Measurements from ENCODE around the gene PML.

Gene PML, protein sequence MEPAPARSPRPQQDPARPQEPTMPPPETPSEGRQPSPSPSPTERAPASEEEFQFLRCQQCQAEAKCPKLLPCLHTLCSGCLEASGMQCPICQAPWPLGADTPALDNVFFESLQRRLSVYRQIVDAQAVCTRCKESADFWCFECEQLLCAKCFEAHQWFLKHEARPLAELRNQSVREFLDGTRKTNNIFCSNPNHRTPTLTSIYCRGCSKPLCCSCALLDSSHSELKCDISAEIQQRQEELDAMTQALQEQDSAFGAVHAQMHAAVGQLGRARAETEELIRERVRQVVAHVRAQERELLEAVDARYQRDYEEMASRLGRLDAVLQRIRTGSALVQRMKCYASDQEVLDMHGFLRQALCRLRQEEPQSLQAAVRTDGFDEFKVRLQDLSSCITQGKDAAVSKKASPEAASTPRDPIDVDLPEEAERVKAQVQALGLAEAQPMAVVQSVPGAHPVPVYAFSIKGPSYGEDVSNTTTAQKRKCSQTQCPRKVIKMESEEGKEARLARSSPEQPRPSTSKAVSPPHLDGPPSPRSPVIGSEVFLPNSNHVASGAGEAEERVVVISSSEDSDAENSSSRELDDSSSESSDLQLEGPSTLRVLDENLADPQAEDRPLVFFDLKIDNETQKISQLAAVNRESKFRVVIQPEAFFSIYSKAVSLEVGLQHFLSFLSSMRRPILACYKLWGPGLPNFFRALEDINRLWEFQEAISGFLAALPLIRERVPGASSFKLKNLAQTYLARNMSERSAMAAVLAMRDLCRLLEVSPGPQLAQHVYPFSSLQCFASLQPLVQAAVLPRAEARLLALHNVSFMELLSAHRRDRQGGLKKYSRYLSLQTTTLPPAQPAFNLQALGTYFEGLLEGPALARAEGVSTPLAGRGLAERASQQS

GRCh38 chr15:73994413-73994883 lies at the start of gene PML:
Gene PML (plus strand): TSS chr15:73994716. CDS start chr15:73994813, 97 bp downstream.
- peak; percentile 72 to 93 (median 86) for DNase-seq (ENCODE audit: low read depth in 4 of 4, low spot score in 1 of 4)

DNA sequence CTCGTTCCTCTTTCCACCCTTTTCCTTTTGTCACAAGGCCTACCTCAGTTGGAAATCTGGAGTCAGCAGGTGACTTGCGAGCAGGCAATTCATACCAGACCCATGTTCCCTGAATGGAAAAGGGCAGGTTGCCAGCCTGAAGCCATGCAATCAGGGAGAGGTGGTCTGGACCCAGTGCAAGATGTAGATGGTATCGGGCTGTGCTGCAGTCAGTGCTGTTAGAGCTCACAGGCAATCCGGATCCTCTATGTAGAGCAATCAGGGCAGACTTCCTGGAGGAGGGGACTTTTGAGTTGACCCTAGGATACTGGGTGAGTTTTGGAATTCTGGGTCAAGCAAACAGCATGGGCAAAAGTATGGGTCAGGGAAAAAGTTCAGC lies 49.4 kb upstream of the PML start:
- no peak for DNase-seq (ENCODE audit: low read depth in 4 of 4, low spot score in 1 of 4)

DNA sequence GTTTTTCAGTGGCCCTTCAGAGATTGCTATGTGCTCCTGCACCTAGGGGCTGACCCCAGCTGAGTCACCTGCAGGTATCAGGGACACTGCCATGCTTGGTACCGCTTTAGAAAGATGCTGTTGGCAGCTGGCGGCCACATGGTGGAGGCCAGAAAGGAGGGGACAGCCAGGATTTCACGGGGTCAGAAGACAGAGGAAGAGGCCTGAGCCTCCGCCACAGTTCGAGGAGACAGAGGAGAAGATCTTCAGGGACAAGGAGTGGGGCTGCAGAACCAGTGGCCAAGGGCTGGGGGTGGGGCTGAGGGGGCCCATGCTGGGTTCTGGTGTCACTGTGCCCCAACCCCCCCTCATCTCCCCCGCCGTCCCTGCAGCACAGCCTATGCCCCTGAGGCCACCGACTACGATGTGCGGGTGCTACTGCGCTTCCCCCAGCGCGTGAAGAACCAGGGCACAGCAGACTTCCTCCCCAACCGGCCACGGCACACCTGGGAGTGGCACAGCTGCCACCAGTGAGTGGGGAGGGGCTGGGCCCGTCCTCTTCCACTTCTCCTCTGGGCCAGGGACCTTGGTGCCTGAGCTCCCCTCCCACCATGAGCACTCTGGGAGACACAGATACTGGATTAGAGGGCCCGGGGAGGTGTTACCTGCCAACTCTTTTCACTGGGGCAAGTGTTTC lies 48.3 kb upstream of the PML start:
- no peak for DNase-seq (ENCODE audit: low read depth in 4 of 4, low spot score in 1 of 4)

- no peak for DNase-seq (ENCODE audit: low read depth in 4 of 4, low spot score in 1 of 4)
These were observed 47.6 kb upstream of the PML start for GRCh38 chr15:73946795-73947370.

DNA sequence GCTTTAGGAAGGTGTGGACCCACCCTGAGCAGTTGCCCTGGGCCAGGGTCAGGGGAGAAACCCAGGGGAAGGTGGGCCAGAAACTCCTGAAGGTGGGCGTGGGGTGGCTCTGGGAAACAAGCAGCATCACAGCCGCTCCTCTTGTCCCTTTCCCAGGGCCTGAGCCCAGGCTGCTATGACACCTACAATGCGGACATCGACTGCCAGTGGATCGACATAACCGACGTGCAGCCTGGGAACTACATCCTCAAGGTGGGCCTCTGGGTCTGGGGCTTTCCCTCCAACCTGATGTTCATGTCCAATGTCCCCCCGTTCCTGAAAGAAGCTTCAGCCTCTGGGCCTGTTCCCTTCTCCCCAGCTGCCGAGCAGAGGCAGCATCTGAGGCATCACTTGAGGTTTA lies 46.9 kb upstream of the PML start:
- no peak for DNase-seq (ENCODE audit: low read depth in 4 of 4, low spot score in 1 of 4)

- no peak for DNase-seq (ENCODE audit: low read depth in 4 of 4, low spot score in 1 of 4)
These were observed 46.1 kb upstream of the PML start for GRCh38 chr15:73948396-73948795.

DNA sequence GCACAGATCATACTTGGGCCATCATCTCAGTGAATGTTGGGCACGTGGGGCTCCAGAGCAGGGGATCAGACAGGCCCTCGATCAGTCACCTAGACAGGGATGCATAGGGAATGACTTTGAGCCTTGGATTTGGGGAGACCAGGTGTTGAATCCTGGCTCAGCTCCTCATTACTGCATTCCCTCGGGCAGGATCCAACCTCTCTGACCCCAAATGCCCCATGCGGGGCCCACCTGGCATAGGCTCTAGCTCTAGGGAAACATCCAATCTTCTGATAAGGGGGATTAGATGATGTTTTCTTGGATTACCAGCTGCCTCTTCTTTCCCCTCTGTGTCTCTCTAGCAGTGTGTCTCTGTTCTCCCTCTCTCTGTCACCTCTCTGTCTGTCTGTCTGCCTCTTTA lies 45.5 kb upstream of the PML start:
- no peak for DNase-seq (ENCODE audit: low read depth in 4 of 4, low spot score in 1 of 4)

DNA sequence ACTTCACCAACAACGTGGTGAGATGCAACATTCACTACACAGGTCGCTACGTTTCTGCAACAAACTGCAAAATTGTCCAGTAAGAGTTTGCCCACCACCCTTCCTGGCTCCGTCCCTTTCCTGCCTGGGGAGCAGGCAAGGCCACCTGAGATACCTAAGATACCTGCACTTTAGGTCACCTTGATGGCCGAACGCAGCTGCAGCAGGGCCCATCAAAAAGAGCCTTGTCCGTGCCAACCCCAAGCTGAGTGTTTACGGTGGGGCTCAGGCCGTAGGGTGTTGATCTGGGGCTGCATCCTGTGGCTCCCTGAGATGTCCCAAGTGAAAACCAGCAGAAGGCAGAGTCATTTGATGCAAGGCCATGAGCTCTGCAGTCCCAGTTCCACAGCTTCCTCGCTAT lies 45.0 kb upstream of the PML start:
- DNase-seq (ENCODE audit: low read depth in 4 of 4, low spot score in 1 of 4): no peak

- no peak for DNase-seq (ENCODE audit: low read depth in 4 of 4, low spot score in 1 of 4)
These were observed 44.1 kb upstream of the PML start for GRCh38 chr15:73950479-73950830.

DNA sequence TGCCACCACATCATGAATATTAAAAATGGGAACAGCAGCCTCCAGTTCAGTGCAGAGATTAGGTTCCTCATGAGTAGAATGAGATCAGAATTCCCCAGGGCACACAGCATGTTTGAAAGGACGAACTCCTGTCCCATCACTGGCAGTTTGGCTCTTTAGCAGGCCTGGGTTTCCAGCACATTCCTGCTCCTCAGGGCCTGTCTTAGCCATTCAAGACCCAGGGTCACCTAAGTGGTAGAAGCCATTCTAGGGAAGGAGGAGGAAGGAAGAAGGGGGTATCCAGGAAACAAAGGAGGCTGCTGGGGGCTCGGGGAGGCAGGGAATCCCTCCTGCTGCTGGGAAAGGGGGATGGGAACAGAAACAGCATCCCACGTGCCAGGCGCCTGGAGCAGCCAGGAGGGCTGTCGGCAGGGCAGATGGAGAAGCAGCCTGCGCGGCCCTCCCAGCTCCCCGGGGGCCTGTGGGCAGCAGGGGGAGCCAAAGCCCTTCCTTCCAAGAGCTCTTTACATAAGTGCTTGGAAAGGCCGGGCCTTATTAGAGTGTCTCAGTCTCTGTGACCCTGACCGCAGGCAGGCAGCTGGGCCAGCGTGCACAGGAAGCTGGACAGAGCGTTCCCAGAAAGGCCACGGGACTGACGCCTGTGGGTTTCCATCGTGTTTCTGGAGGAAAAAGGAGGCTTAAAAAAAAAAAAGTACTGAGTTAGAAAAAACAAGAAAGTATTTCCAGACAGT lies 43.5 kb upstream of the PML start:
- DNase-seq (ENCODE audit: low read depth in 4 of 4, low spot score in 1 of 4): peak in 3 of 4 experiments; percentile 39 to 47 (median 44)

GRCh38 chr15:73951601-73952000 lies 42.9 kb upstream of the PML start:
- DNase-seq (ENCODE audit: low read depth in 4 of 4, low spot score in 1 of 4): no peak

- no peak for DNase-seq (ENCODE audit: low read depth in 4 of 4, low spot score in 1 of 4)
These were observed 42.2 kb upstream of the PML start for GRCh38 chr15:73952171-73952912.

- no peak for DNase-seq (ENCODE audit: low read depth in 4 of 4, low spot score in 1 of 4)
These were observed 41.4 kb upstream of the PML start for GRCh38 chr15:73952913-73953750.

GRCh38 chr15:73954188-73955145 lies 40.0 kb upstream of the PML start:
- no peak for DNase-seq (ENCODE audit: low read depth in 4 of 4, low spot score in 1 of 4)

DNA sequence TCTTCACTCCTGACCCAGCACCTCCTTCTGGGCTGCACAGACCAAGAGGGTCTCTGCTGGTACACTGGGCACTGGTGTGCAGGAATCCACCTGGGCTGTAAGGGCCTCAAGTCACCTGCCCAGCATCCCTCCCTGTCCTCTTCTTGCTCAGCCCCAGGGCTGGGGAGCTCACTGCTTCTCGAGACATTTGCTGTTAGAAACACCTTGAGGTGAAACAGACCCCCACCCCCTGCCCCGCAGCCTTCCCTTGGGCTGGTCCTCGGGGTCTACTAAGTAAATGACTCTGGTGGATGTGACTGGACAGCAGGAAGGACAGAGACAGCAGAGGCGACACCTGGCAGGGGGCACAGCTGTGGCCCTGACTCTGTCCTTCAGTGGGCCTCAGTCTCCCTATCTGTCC lies 39.2 kb upstream of the PML start:
- no peak for DNase-seq (ENCODE audit: low read depth in 4 of 4, low spot score in 1 of 4)

- no peak for DNase-seq (ENCODE audit: low read depth in 4 of 4, low spot score in 1 of 4)
These were observed 38.4 kb upstream of the PML start for GRCh38 chr15:73955861-73956742.

- no peak for DNase-seq (ENCODE audit: low read depth in 4 of 4, low spot score in 1 of 4)
These were observed 37.8 kb upstream of the PML start for GRCh38 chr15:73956743-73957135.

Measured in stimulated activated CD4-positive, alpha-beta T cell treated with anti-CD3 and anti-CD28 coated beads, Interleukin-1b, Interleukin-23, amount 100 ng/mL, for 24 hours (primary cell).